K562 (cell line): ENCODE data around the gene MSANTD1. TPM values are rescaled to one million over a fixed set of nuclear protein-coding genes. Genes with fewer than 3 reads are reported as not detected.

Experiments
- ATAC-seq: fragments of 200-7000 bp; cut with Tn5 transposase; 3 replicates; pipeline ENCODE4 v1.9.1; 2020; ENCODE audit warnings: moderate library complexity
- BruUV-seq: library from RNA; stranded (reverse); fragments of 400-500 nt; replicated peaks from 2 replicates; lab custom pipeline; 2021; lab: Mats Ljungman, UMichigan
- CTCF ChIA-PET: fragments of 300-600 bp; formaldehyde crosslinking; extraction: SDS; loops from one replicate; lab custom pipeline; 2021; ENCODE audit warnings: low intra/inter-chr PET ratio; lab: Yijun Ruan, JAX
- POLR2A ChIA-PET: fragments of 300-600, 350-650 bp; sonication (Branson Sonifier 250); formaldehyde crosslinking; extraction: SDS; loops from one replicate; lab custom pipeline; 2021; ENCODE audit warnings: antibody characterized with exemption, inconsistent platforms; lab: Yijun Ruan, JAX
- DNase-seq, 4 experiments: peaks; one replicate each; pipeline versions ENCODE4 v3.0.0 to v3.0.0-alpha.2; 2011 to 2018; ENCODE audit warnings: low spot score in 3 of 4, mixed read lengths in 3 of 4; ENCODE audit errors: extremely low read depth in 1 of 4
- FAIRE-seq: peaks from 2 replicates; lab custom pipeline; 2011; peaks lifted over from hg19 to GRCh38; lab: Jason Lieb, UNC
- H2AFZ ChIP-seq: 2 replicates; pipeline ENCODE4 v1.6.0; 2011; ENCODE audit warnings: low read depth, low read length, control low read depth, inconsistent platforms
- H3K27ac ChIP-seq: fragments of 200-600 bp; 3 replicates; pipeline ENCODE4 v1.8.0; 2011; ENCODE audit warnings: low read depth, mild to moderate bottlenecking, control low read depth, inconsistent platforms, low read length, moderate library complexity, mixed read lengths; ENCODE audit errors: extremely low read depth
- H3K27me3 ChIP-seq, 2 experiments: fragments of 300-600 bp in 1 of 2; 2 replicates in 1 of 2; 3 replicates in 1 of 2; pipeline versions ENCODE4 v1.6.0 to v1.8.0; 2011; ENCODE audit warnings: inconsistent platforms in 2 of 2, low read length in 2 of 2, mild to moderate bottlenecking in 1 of 2, mixed read lengths in 1 of 2, moderate library complexity in 1 of 2; ENCODE audit not compliant: control insufficient read depth in 2 of 2, insufficient read depth in 2 of 2
- H3K36me3 ChIP-seq: fragments of 300-600 bp; 3 replicates; pipeline ENCODE4 v1.8.0; 2011; ENCODE audit warnings: mild to moderate bottlenecking, low read length, inconsistent platforms; ENCODE audit not compliant: control insufficient read depth, insufficient read depth
- H3K4me1 ChIP-seq, 2 experiments: fragments of 200-600 bp in 1 of 2; replicated peaks in 1 of 2; 2 replicates in 1 of 2; 3 replicates in 1 of 2; pipeline versions ENCODE4 v1.5.1 to v1.8.0; 2011; ENCODE audit warnings: inconsistent platforms in 2 of 2, low read length in 2 of 2, mild to moderate bottlenecking in 1 of 2, mixed read lengths in 1 of 2, moderate library complexity in 1 of 2; ENCODE audit not compliant: control insufficient read depth in 2 of 2, insufficient read depth in 2 of 2
- H3K4me2 ChIP-seq: 2 replicates; pipeline ENCODE4 v1.6.1; 2011; ENCODE audit warnings: low read length, control low read depth, inconsistent platforms, mixed read lengths; ENCODE audit not compliant: insufficient read depth
- H3K4me3 ChIP-seq: fragments of 200-600 bp; sonication (generic), shearing (Covaris generic); 2 replicates; pipeline ENCODE4 v1.5.1; 2016; ENCODE audit warnings: control low read depth, inconsistent platforms
- H3K79me2 ChIP-seq: fragments of 200-600 bp; 3 replicates; pipeline ENCODE4 v1.8.0; 2011; ENCODE audit warnings: low read length, inconsistent platforms; ENCODE audit not compliant: control insufficient read depth, insufficient read depth
- H3K9ac ChIP-seq, 2 experiments: 2 replicates each; pipeline versions ENCODE4 v1.6.0 to v1.6.1; 2011; ENCODE audit warnings: low read depth in 2 of 2, low read length in 2 of 2, control low read depth in 1 of 2, inconsistent platforms in 1 of 2, mild to moderate bottlenecking in 1 of 2, mixed read lengths in 1 of 2; ENCODE audit not compliant: insufficient read depth in 1 of 2
- H3K9me1 ChIP-seq: one replicate; pipeline ENCODE4 v1.6.0; 2011; ENCODE audit warnings: inconsistent platforms, mild to moderate bottlenecking, low read length, moderate library complexity; ENCODE audit not compliant: control insufficient read depth, insufficient read depth
- H3K9me3 ChIP-seq: replicated peaks from 2 replicates; pipeline ENCODE4 v1.5.1; 2011; ENCODE audit warnings: low read depth, low read length, inconsistent platforms; ENCODE audit not compliant: control insufficient read depth, insufficient read depth
- H4K20me1 ChIP-seq: replicated peaks from 2 replicates; pipeline ENCODE4 v1.6.1; 2011; ENCODE audit warnings: low read length, inconsistent platforms, mixed read lengths; ENCODE audit not compliant: control insufficient read depth, insufficient read depth
- ETV6 ChIP-seq, 3 experiments: fragments of 150-350 bp in 1 of 3; sonication (generic) in 1 of 3; formaldehyde crosslinking in 1 of 3; IDR thresholded peaks; 2 replicates each; pipeline versions ENCODE4 v1.6.1 to v1.8.0; 2014 to 2022; ENCODE audit warnings: borderline replicate concordance in 2 of 3, low read depth in 2 of 3, antibody characterized with exemption in 1 of 3, low read length in 1 of 3, mild to moderate bottlenecking in 1 of 3, missing genetic modification reagents in 1 of 3
- HLTF ChIP-seq: fragments of 450-650 bp; IDR thresholded peaks from 2 replicates; pipeline ENCODE4 v1.6.1; 2016
- IRF9 ChIP-seq: fragments of 450-650 bp; IDR thresholded peaks from 2 replicates; pipeline ENCODE4 v1.6.1; 2016; ENCODE audit warnings: missing biosample characterization, missing genetic modification characterization
- NCOA2 ChIP-seq, 2 experiments: fragments of 450-650 bp; IDR thresholded peaks; 2 replicates each; pipeline ENCODE4 v1.6.1; 2018; ENCODE audit warnings: mild to moderate bottlenecking in 2 of 2, moderate library complexity in 1 of 2; ENCODE audit not compliant: partially characterized antibody in 2 of 2
- PCBP1 ChIP-seq: fragments of 200-400 bp; formaldehyde crosslinking; IDR thresholded peaks from 2 replicates; pipeline ENCODE4 v1.6.1; 2018; ENCODE audit warnings: mild to moderate bottlenecking, low read depth, low read length; ENCODE audit not compliant: poor library complexity, severe bottlenecking
- RBM39 ChIP-seq: fragments of 200-400 bp; formaldehyde crosslinking; optimal IDR thresholded peaks from 2 replicates; pipeline ENCODE3; 2018; ENCODE audit warnings: low read depth, low read length
- ZNF318 ChIP-seq, 2 experiments: fragments of 450-650 bp; IDR thresholded peaks; 2 replicates each; pipeline ENCODE4 v1.6.1; 2016; ENCODE audit warnings: mild to moderate bottlenecking in 2 of 2, borderline replicate concordance in 1 of 2, low read depth in 1 of 2, moderate library complexity in 1 of 2
- ZNF592 ChIP-seq: fragments of 450-650 bp; IDR thresholded peaks from 2 replicates; pipeline ENCODE4 v1.6.1; 2017; ENCODE audit warnings: antibody characterized with exemption, mild to moderate bottlenecking
- WGBS: fragments of 100-300 bp; shearing (Covaris generic); methylation state at CpG from one replicate; pipeline ENCODE4 v1.1.6; 2016; ENCODE audit warnings: low coverage, mixed read lengths; ENCODE audit not compliant: insufficient coverage; ENCODE audit errors: missing lambda C conversion rate; 5-methylcytosine and 5-hydroxymethylcytosine counted together
- in situ Hi-C: fragments of 300-500 bp; cut with MboI; formaldehyde crosslinking; loops from 4 replicates; pipeline ENCODE4 v1.15.0; 2018; ENCODE audit warnings: inconsistent platforms, mixed read lengths
- intact Hi-C: fragments of 100-400 bp; cut with micrococcal nuclease; formaldehyde crosslinking; loops from 2 replicates; pipeline ENCODE4 v1.14.2; 2022
- polyA plus RNA-seq, 8 experiments: library from polyadenylated mRNA; depleted of rRNA in 4 of 8; stranded (reverse) in 5 of 8; unstranded in 3 of 8; fragments of >200 nt; fragmentation: Nextera tagmentation in 2 of 8; fragmentation: Illumina TruSeq in 1 of 8; extraction: Ambion mirVana in 2 of 8; extraction: Trizol in 1 of 8; gene quantifications; 2 replicates each; pipeline versions ENCODE4 v1.2.1 to v1.2.3, GENCODE V29; 2011 to 2014; ENCODE audit warnings: inconsistent platforms in 1 of 8, missing spikeins in 1 of 8
- total RNA-seq, 7 experiments: library from RNA; depleted of rRNA in 6 of 7; stranded (reverse); fragments of >200 nt in 6 of 7; fragmentation: Illumina TruSeq in 2 of 7; extraction: Trizol in 2 of 7; gene quantifications; 2 replicates each; pipeline versions ENCODE4 v1.2.1 to v1.2.3, GENCODE V29; 2011 to 2021; ENCODE audit warnings: low replicate concordance in 1 of 7

Gene MSANTD1
- total and polyA plus RNA-seq, 9 of the 15 experiments (the other 6 are each of a cell fraction or from before 2014, with no cell fraction given) = 0.04 to 0.09 (median 0.07) TPM; not detected in 6

- H3K9ac ChIP-seq = no peak overlapping the region
- no peak overlapping the region for H3K27ac ChIP-seq
- no peaks in the 10 kb centered on the region for H4K20me1 ChIP-seq
- in situ Hi-C loops (no loop called here), intact Hi-C loops (no loop called here)
- H3K4me1 ChIP-seq = no peaks in the 10 kb centered on the region
- no peak for DNase-seq
- no peak for ATAC-seq
- no peaks in the 10 kb centered on the region for H3K79me2 ChIP-seq
- FAIRE-seq = no peak
- WGBS = 75% methylated on average over 6 of the region's 6 CpGs
- no peaks in the 10 kb centered on the region for H3K9me3 ChIP-seq
- no TSS peak for BruUV-seq
- H3K9me1 ChIP-seq = no peaks in the 10 kb centered on the region
- no peak overlapping the region for H3K4me2 ChIP-seq
- no peak overlapping the region for H3K4me3 ChIP-seq
- ChIA-PET CTCF (no interaction called here), POLR2A (interaction anchor here (1.1 kb wide), 1 partner anchor 19 kb away, joined by 3 read pairs; no protein-coding TSS in a partner anchor)
- no peak overlapping the region for H2AFZ ChIP-seq
- no peaks in the 10 kb centered on the region for H3K27me3 ChIP-seq
- H3K36me3 ChIP-seq = peaks cover 68% of the 10 kb centered on the region; the same call in 2 of the 3 replicates
- TF ChIP-seq ZNF592 (no peak), ETV6 (IDR thresholded peaks at IDR 0.05; ENCODE audit: borderline replicate concordance in 1 of 2, low read depth in 2 of 2, low read length in 1 of 2) (no peak), ETV6 (CRISPR knock-in tag; IDR thresholded peaks at IDR 0.05; ENCODE audit: borderline replicate concordance) (no peak), ZNF318 (IDR thresholded peaks at IDR 0.05; ENCODE audit: borderline replicate concordance in 1 of 2, low read depth in 1 of 2) (no peak), RBM39 (no peak), NCOA2 (IDR thresholded peaks at IDR 0.05; ENCODE audit: partially characterized antibody in 2 of 2) (no peak), HLTF (no peak), IRF9 (tag) (no peak), PCBP1 (no peak)
Observed at GRCh38 chr4:3210467-3210866, 38.5 kb upstream of the MSANTD1 start.
